Progenitor cell of endocrine pancreas (in vitro differentiated cells): Measurements from ENCODE around the gene EP400. TPM values are rescaled to one million over a fixed set of nuclear protein-coding genes. Genes with fewer than 3 reads are reported as not detected.
A peak's percentile ranks its signal among the peaks of the same experiment; 100 is the strongest.

Experiments
- DNase-seq: peaks from one replicate; pipeline ENCODE4 v3.0.0; 2021; ENCODE audit warnings: low spot score; ENCODE audit not compliant: unreplicated experiment
- H3K27ac Mint-ChIP-seq: 2 replicates; pipeline ENCODE4 v1.8.0; 2021; ENCODE audit warnings: mild to moderate bottlenecking, moderate library complexity, mixed read lengths
- H3K27me3 Mint-ChIP-seq: 2 replicates; pipeline ENCODE4 v1.8.0; 2021; ENCODE audit warnings: mixed read lengths
- H3K36me3 Mint-ChIP-seq: 2 replicates; pipeline ENCODE4 v1.8.0; 2022; ENCODE audit warnings: mixed read lengths; ENCODE audit not compliant: insufficient read depth
- H3K4me1 Mint-ChIP-seq: 2 replicates; pipeline ENCODE4 v1.8.0; 2021; ENCODE audit warnings: low read depth, mixed read lengths
- H3K4me3 Mint-ChIP-seq: 2 replicates; pipeline ENCODE4 v1.8.0; 2021; ENCODE audit warnings: low read depth, mild to moderate bottlenecking, moderate library complexity, mixed read lengths
- H3K9me3 Mint-ChIP-seq: 2 replicates; pipeline ENCODE4 v1.8.0; 2021; ENCODE audit warnings: low read depth, mixed read lengths
- total RNA-seq: library from RNA; stranded (reverse); gene quantifications from 2 replicates; pipeline ENCODE4 v1.2.1, GENCODE V29; 2021
- TF ChIP-seq, protein P1 (sequence below): fragments of 200-600 bp; sonication (generic); IDR thresholded peaks from one replicate; pipeline ENCODE4 v1.5.0; 2021; ENCODE audit warnings: antibody characterized with exemption, mild to moderate bottlenecking; ENCODE audit not compliant: unreplicated experiment

EP400 gene
- total RNA-seq, 1 donor from 2014 or later, result 66.6 TPM

DNA sequence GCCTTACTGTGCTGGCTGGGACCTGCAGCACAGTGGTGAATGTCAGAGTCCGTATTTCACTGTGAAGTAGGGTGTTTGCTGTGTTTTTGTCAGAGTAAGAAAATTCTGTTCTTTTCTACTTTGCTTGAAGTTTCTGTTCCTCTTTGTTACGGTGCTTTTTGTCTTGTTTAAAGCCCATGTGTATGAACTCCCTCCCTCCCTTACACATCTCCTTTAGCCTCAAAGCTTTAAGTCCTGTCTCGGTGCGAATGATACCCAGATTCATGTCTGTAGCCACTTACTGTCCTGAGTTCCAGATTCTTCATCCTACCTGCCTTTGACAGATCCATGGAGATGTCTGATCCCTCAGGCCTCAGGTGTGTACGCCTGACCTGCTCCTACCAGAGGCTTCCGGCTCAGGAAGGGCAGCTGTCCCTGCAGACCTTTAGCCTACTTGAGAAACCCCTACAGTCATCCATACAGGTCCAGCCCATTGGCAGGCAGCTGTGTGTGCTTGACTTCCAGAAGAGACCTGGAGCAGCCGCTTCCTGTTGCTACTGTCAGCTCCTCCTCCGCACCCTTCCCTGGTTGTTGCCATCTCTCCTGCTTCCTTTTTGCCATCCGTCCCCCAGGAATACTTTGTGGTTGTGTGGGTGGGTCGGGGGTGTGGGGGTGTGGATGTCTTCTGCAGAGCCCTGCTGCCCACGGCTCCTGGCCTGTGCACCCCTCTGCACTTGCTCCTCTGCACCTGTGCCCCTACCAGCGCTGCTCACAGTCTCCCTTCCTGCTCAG, 121.5 kb downstream of the EP400 start:
- peak overlapping the region; percentile 12 for H3K27ac Mint-ChIP-seq
- H3K9me3 Mint-ChIP-seq, result no peaks in the 10 kb centered on the region
- H3K4me1 Mint-ChIP-seq, result no peaks in the 10 kb centered on the region
- no peak for DNase-seq
- H3K36me3 Mint-ChIP-seq, result peaks cover 16% of the 10 kb centered on the region
- TF ChIP-seq, protein P1, sequence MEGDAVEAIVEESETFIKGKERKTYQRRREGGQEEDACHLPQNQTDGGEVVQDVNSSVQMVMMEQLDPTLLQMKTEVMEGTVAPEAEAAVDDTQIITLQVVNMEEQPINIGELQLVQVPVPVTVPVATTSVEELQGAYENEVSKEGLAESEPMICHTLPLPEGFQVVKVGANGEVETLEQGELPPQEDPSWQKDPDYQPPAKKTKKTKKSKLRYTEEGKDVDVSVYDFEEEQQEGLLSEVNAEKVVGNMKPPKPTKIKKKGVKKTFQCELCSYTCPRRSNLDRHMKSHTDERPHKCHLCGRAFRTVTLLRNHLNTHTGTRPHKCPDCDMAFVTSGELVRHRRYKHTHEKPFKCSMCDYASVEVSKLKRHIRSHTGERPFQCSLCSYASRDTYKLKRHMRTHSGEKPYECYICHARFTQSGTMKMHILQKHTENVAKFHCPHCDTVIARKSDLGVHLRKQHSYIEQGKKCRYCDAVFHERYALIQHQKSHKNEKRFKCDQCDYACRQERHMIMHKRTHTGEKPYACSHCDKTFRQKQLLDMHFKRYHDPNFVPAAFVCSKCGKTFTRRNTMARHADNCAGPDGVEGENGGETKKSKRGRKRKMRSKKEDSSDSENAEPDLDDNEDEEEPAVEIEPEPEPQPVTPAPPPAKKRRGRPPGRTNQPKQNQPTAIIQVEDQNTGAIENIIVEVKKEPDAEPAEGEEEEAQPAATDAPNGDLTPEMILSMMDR, result no peak
- H3K4me3 Mint-ChIP-seq, result no peak overlapping the region
- no peaks in the 10 kb centered on the region for H3K27me3 Mint-ChIP-seq

DNA sequence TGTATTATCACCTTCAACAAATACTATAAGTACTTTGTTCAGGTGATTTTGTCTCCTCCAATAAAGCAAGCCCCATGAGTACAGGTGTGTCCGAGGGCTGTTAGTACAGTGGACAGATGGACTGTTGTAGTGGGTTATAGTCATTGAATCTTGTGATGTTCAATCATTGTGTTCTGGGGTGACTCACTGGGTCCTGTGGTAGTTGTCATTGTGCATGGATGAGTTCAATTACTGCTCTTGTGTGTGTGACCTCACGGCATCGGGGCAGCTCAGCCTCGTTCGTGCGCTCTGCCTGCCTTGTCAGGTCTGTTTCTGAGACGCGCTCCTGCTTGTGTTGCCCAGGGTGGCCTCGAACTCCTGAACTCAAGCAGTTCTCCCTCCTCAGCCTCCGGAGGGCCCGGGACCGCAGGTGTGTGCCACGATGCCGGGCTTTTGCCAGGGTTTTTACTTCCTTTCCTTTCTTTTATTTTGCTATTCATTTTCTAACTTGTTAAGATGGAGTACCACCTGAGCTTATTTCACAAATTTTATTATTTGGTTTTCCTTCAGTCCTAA, 122.2 kb downstream of the EP400 start:
- Mint-ChIP-seq H3K36me3 (peaks cover 15% of the 10 kb centered on the region), H3K27ac (no peak overlapping the region), H3K4me3 (no peak overlapping the region), H3K4me1 (no peaks in the 10 kb centered on the region), H3K27me3 (no peaks in the 10 kb centered on the region), H3K9me3 (no peaks in the 10 kb centered on the region)
- TF ChIP-seq, protein P1, result no peak
- no peak for DNase-seq

DNA sequence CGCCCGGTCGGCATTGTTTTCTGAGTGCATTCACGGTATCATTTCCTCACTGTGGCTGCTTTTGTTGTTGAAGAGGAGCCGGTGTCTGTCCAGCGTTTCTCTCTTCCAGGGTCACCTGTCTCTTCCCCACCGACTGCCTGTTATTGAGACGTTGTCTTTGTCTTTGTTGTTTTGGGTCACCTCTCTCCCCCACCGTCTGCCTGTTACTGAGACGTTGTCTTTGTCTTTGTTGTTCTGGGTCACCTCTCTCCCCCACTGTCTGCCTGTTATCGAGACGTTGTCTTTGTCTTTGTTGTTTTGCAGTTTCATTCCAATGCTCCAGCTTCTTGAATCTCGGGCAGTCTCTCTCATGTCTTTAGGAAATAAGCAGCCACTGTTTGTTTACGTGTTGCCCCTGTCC, 124.5 kb downstream of the EP400 start:
- Mint-ChIP-seq H3K27me3 (no peaks in the 10 kb centered on the region), H3K9me3 (no peaks in the 10 kb centered on the region), H3K27ac (peak overlapping the region; percentile 64), H3K36me3 (peaks cover 18% of the 10 kb centered on the region), H3K4me1 (no peaks in the 10 kb centered on the region), H3K4me3 (no peak overlapping the region)
- DNase-seq, result no peak
- TF ChIP-seq, protein P1, result no peak

DNA sequence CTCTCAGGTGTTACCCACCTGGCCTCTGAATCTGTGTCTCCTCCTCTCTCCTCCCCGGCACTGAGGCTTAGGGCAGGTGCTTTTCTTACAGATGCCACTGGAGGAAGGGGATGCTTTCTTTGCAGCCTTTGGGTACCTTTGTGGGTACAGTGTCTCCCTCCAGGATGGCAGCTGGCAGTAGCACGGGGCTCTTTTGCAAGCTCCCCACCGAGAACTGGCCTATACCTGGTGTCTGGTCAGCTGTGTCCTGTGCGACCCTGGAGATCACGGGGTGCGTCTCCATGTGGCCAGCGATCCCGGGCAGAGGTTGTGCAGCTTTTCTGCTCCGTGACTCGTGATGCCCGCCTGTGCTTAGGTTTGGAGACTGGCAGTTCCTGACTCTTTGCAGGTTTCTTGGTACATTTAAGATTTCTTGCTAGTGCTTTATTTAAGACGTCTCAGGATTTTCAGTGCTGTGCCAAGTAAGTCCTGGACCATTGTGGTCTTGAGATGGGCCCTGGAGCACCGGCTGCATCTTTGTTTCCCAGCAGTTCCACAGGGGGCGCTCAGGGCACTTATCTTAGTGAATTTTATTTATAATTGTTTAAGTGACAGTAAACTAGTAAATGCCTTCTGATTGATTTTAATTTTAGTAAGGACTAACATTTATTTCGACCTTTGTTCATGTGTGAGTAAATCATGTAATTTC, 125.4 kb downstream of the EP400 start:
- Mint-ChIP-seq H3K36me3 (peaks cover 19% of the 10 kb centered on the region), H3K27me3 (no peaks in the 10 kb centered on the region), H3K27ac (peak overlapping the region; percentile 64), H3K4me3 (no peak overlapping the region), H3K9me3 (no peaks in the 10 kb centered on the region), H3K4me1 (no peaks in the 10 kb centered on the region)
- TF ChIP-seq, protein P1, result peak; percentile 36
- DNase-seq, result no peak

DNA sequence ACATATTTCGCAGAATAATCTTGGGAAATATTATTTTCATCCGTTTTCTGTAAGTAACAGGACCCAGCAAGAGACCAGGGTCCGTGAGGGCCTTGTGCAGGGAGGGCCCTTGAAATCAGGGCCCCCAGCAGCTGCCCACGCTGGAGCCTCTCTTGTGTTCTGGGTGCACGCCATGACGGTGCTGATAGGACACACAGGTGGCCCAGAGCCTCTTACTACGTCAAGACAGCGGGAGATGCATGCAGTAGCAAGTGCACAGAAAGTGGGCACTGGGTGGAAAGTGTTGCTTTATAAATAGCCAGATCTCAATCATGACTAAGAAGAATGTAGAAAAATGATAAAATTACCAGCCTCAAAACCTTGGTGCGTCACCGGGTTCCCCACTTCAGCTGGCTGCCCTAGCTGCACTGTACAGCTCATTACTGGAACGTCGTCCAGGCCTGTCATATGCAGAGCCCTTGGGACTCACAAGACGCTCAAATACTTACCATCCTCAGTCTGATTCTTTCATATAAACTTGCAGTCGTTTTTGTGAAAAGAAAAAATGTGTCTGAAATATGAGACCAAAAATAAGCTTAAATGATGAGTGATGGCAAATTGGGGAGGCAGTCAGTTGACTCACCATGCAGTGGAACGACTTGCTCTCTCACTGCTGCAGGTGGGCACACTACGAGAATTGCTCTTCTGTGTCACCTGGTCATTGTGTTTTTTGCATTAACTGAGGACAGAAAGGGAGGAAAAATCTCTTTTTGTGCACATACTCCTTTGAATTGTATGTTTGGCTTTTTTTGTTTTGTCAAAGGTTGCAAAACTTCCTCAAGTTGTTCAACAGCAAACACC, 126.2 kb downstream of the EP400 start:
- Mint-ChIP-seq H3K27me3 (no peaks in the 10 kb centered on the region), H3K4me3 (no peak overlapping the region), H3K27ac (no peak overlapping the region), H3K9me3 (no peaks in the 10 kb centered on the region), H3K36me3 (peaks cover 19% of the 10 kb centered on the region), H3K4me1 (no peaks in the 10 kb centered on the region)
- no peak for DNase-seq
- TF ChIP-seq, protein P1, result peak; percentile 3
